ENCODE data around the gene SLC30A5.
"Not testable (repeated sequence)": the region's sequence is repeated elsewhere in the genome, so short reads cannot be mapped to it uniquely, and the experiment has no call there.

- TF ChIP-seq CTCF (conservative IDR thresholded peaks at IDR 0.05; ENCODE audit: low read depth, low read length); EZH2 (IDR thresholded peaks at IDR 0.05; ENCODE audit: borderline replicate concordance, low read depth, low read length, poor library complexity, severe bottlenecking): not testable (repeated sequence)
Observed at GRCh38 chr5:69148576-69148975, 54.8 kb downstream of the SLC30A5 start.

All from A673 (cell line).